Tibial nerve (tissue), 4 donors: ENCODE data around the gene RPL41.

ENCODE experiments used
- EP300 ChIP-seq, 2 donors: sonication (generic); formaldehyde crosslinking; IDR thresholded peaks; one replicate each; pipeline ENCODE4 v1.6.1; 2017; ENCODE audit warnings: antibody characterized with exemption in 2 of 2, mild to moderate bottlenecking in 1 of 2
- POLR2A ChIP-seq, 2 donors: fragments of 450-650 bp; IDR thresholded peaks; one replicate each; pipeline ENCODE4 v1.6.1; 2017; ENCODE audit warnings: antibody characterized with exemption in 2 of 2, mild to moderate bottlenecking in 2 of 2, moderate library complexity in 2 of 2
- TF ChIP-seq, protein P1 (sequence below), 5 experiments: fragments of 200-600 bp in 3 of 5; fragments of 450-650 bp in 2 of 5; sonication (generic) in 3 of 5; IDR thresholded peaks; one replicate each; pipeline ENCODE4 v1.5.1; 2016 to 2019; ENCODE audit warnings: antibody characterized with exemption in 5 of 5, mild to moderate bottlenecking in 3 of 5, moderate library complexity in 2 of 5

DNA sequence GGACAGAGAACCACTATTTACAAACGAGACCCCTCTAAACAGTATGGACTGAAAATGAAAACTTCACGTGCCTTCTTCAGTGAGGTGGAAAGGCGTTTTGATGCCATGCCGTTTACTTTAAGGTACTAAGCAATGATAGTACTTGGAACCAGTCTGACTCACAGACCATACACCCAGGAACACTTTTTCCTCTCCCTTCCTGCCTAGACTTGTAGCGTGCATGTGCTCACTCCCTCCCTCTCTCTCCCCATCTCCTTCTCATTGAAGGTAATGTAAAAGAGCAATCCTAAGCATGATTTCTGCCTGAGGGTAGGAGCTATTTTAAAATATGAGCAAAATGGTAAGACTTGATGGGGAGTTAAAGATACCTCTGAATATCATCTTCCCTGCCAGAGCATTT is 5.9 kb upstream of the RPL41 start:
- TF ChIP-seq EP300 (IDR thresholded peaks at IDR 0.05) = no peak
- TF ChIP-seq, protein P1, sequence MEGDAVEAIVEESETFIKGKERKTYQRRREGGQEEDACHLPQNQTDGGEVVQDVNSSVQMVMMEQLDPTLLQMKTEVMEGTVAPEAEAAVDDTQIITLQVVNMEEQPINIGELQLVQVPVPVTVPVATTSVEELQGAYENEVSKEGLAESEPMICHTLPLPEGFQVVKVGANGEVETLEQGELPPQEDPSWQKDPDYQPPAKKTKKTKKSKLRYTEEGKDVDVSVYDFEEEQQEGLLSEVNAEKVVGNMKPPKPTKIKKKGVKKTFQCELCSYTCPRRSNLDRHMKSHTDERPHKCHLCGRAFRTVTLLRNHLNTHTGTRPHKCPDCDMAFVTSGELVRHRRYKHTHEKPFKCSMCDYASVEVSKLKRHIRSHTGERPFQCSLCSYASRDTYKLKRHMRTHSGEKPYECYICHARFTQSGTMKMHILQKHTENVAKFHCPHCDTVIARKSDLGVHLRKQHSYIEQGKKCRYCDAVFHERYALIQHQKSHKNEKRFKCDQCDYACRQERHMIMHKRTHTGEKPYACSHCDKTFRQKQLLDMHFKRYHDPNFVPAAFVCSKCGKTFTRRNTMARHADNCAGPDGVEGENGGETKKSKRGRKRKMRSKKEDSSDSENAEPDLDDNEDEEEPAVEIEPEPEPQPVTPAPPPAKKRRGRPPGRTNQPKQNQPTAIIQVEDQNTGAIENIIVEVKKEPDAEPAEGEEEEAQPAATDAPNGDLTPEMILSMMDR (IDR thresholded peaks at IDR 0.05) = no peak
- no peak for TF ChIP-seq POLR2A (IDR thresholded peaks at IDR 0.05)
